ENCODE data around the gene SLC35G6.
"Not testable (repeated sequence)": the region's sequence is repeated elsewhere in the genome, so short reads cannot be mapped to it uniquely, and the experiment has no call there.

Gene SLC35G6

DNA sequence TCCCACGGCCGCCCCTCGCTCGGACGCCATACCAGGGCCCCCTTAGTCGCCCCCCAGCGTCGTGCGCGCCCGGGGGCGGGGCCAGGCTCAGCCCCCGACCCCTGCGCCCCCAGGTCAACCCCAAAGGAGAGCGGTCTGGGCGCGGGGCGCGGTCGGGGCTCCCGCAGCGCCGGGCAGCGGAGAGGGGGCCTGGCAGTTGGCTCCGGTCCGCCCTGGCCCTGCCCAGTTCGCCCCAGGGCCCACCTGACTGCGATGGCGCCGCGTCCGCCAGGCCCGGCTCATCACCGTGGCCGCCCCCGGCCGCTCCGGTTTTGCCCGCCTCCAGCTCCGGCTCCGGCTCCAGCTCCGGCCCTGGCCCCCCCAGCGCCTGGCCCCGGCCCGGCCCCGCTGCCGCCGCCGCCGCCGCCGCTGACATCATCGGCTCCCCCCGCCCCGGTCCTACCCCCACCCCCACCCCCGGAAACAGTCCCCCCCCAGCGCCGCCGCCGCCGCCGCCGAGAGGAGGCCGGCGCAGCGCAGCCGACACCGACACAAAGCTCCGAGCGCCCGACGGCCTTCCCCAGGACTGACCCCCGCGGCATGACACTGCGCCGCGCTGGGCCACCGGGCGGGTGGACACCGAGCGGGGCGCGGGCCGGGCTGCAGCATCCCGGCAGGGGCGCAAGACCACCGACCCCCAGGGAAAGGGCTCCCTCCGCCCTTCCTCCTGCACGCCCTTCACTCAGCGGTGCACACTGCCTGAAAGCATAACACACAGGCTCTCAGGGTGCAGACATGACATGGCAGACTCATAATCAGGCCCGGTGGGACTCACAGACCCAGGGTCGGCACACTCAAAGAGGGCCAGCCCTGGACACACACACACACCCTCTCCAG, 1.8 kb upstream of the SLC35G6 start, which contains the start of gene ZBTB4:
ZBTB4 (minus strand) TSS at position 419 of the 876 bp plus-strand sequence. CDS start 12,830 bp downstream, outside the sequence.
- DNase-seq, result peak; percentile 21

DNA sequence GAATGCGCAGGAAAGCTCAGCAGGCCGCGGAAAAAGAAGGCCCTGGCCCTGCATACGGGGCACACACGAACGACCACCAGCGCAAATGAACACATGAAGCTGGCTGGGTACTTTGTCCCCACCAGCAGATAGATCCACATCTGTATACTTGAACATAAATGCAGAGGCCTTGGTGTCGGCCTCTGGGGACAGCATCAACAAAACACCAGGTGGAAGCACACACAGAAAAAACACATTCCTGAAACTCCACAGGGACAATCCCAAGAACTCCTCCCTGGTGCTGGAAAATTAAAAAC, 1.2 kb upstream of the SLC35G6 start:
- DNase-seq, result no peak

DNA sequence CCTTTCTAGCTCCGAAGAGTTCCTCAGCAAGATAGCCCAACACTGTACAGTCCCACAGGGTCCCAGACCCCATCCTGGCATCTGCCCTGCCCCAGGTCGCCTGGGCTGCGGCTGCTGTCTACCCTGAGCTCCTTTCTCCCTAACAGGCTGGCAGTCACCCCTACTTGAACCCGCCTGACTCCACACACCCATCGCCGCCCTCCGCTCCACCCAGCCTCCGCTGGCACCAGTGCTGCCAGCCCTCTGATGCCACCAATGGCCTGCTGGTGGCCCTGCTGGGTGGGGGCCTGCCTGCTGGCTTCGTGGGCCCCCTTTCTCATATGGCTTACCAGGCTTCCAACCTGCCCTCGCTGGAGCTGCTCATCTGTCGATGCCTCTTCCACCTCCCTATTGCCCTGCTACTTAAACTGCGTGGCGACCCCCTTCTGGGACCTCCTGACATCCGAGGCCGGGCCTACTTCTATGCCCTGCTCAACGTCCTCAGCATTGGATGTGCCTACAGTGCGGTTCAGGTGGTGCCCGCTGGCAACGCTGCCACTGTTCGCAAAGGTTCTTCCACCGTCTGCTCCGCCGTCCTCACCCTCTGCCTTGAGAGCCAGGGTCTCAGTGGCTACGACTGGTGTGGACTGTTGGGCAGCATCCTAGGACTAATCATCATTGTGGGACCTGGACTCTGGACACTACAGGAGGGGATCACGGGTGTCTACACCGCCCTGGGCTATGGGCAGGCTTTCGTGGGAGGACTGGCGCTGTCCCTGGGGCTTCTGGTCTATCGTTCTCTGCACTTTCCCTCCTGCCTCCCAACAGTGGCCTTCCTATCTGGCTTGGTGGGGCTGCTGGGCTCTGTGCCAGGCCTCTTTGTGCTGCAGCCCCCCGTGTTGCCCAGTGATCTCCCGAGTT, 846 bp downstream of the SLC35G6 start:
- DNase-seq, result not testable (repeated sequence)

DNA sequence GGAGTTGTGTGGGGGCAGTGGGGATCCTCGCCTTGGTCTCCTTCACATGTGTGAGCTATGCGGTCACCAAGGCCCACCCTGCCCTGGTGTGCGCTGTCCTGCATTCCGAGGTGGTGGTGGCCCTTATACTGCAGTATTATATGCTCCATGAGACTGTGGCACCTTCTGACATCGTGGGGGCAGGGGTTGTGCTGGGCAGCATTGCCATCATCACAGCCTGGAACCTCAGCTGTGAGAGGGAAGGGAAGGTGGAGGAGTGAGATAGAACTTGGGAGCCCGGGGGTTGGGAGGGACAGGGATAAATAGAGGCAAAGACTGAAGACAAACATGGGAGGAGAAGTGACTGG, 1.5 kb downstream of the SLC35G6 start:
- not testable (repeated sequence) for DNase-seq

DNA sequence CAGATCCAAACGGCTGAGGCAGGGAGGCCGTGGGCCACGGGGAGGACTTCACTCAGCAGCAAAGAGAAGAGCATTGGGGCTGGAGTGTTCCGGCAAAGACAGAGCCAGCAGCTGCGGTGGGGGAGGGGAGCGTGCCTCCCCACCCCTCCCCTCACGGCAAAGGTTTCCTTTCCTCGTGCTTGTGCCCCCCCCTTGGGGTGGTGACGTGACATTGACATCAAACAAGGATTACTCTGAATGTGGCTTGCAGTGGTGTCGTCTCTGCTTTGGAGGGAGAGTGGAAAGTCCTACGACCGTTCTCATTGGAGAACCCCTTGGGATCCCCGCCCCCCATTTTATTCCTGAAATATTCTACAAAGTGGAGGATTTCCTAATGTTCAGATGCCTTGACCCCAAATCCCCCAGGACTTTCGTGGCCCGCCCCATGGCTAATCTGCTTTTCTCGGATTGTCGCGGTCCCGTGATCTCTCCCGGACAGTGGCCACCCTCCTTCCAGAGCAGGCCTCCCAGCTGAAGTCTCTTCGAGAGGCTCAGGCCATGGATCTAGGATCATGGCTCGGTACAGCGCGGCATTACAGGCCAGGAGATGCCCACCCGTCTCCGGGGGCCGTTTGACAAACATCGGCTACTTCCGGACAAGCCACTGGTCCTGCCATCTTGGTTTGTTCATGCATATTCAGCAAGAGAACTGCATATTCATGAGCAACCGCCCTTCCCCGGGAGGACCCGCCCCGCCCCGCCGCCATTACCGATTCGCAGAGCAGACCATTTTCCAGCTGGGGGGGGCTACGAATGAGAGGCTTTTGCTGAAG, 2.2 kb downstream of the SLC35G6 start:
- DNase-seq, result peak; percentile 87

DNA sequence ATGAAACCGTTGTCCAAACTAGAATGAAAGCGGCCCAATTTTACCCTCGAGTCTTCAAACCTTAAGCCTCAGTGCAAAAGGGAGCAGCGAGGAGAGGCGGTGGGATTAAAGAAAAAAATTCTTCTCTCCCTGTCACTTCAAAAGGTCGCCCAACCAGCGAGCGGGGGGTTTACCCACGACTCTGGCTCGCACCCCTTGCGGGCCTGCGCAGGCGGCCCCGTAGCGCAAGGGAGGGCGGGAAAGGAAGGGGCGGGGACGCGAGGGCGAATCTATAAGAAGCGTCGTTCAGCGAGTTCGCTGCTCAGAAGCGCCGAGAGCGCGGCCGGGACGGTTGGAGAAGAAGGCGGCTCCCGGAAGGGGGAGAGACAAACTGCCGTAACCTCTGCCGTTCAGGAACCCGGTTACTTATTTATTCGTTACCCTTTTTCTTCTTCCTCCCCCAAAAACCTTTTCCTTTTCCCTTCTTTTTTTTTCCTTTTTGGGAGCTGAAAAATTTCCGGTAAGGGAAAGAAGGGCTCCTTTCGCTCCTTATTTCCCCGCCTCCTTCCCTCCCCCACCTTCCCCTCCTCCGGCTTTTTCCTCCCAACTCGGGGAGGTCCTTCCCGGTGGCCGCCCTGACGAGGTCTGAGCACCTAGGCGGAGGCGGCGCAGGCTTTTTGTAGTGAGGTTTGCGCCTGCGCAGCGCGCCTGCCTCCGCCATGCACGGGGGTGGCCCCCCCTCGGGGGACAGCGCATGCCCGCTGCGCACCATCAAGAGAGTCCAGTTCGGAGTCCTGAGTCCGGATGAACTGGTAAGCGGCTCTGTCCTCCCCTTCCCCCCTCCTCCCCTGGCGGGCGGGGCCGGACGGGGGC, 3.0 kb downstream of the SLC35G6 start, which contains the start of gene POLR2A:
POLR2A (plus strand) TSS at position 300 of the 852 bp plus-strand sequence.
- peak; percentile 91 for DNase-seq

DNA sequence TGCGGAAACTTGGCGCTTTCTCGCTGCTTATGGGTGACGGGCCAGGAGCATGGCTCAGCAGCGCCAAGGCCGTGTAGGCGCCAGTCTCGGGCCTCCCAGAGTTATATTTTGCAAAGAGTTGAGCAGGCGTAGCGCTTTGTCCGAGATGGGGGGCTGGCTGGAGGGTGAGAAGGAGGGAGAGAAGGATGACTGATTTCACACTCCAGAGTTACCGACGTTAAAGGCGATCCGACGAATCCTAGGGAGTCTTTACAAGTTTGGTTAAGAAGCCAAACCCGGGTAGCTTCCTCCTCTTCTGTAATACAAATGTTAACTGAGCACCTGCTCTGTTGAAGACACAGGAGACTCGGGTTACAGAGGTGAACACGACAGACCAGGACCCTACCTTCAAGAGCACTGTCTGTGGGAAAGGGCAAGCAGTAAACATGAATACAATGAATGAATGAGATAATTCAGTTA, 3.7 kb downstream of the SLC35G6 start:
- DNase-seq, result no peak

DNA sequence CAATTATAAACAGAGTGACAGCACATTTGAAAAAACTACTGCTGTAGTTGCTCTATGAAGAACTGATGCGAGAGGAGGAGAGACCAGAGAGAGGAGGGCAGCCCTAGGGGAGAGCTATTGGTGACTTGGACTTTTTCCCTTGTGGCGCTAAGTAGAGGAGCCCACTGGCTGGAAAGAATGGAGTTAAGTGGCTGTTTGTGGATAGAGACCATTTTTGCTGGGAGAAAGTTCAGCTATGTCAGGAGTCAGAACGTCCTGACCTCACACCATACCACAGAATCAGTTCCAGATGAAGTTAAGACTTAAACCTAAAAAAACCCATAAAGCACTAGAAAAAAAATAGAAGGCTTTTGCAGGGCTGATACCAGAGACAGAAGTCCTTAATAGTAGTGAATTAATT, 4.9 kb downstream of the SLC35G6 start:
- DNase-seq, result no peak

DNA sequence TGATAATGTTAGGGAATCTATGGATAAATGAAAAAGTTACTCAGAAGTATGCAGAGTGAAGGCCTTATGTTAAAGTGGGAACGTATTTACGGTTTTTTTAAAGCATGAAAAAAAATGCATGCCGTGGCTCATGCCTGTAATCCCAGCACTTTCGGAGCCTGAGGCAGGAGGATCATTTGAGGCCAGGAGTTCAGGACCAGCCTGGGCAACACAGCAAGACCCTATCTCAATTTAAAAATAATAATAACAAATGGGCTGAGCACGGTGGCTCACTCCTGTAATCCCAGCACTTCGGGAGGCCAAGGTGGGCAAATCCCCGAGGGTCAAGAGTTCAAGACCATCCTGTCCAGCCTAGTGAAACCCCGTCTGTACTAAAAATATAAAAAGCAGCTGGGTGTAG, 8.9 kb downstream of the SLC35G6 start:
- no peak for DNase-seq

DNA sequence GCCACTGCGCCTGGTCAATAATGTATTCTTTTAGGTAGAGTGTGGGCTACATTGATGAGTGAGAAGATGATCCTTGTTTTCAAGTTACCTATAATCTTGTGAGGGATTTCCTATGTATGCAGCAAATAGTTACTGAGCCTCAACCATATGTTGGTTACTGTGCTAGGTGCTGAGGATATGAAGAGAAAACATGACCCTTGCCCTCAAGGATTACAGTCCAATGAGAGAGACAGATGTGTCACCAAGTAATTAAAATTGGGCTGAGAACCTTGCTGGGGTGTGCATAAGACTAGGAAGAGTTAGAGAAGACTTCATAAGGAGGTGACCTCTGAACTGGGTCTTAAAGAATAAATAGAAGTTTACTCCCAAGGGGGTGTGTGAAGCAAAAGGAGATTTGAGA, 10.3 kb downstream of the SLC35G6 start:
- DNase-seq, result no peak

DNA sequence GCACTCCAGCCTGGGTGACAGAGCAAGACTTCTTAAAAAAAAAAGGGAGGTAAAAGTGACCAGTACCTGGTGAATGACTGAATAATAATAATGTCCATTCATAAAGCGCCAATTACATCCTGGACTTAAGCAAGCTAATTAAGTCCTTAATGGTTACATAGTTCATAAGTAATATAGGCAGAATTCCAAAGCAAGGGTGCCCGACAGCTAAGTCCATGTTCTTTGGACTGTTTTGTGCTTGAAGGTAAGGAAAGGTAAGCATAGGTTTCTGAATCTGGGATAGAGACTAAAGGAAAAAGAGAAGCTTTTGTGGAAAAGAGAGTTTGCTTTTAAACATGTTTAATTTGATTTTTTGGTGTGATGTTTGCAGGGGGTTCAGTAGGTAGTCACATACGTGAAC, 12.7 kb downstream of the SLC35G6 start:
- DNase-seq, result no peak

DNA sequence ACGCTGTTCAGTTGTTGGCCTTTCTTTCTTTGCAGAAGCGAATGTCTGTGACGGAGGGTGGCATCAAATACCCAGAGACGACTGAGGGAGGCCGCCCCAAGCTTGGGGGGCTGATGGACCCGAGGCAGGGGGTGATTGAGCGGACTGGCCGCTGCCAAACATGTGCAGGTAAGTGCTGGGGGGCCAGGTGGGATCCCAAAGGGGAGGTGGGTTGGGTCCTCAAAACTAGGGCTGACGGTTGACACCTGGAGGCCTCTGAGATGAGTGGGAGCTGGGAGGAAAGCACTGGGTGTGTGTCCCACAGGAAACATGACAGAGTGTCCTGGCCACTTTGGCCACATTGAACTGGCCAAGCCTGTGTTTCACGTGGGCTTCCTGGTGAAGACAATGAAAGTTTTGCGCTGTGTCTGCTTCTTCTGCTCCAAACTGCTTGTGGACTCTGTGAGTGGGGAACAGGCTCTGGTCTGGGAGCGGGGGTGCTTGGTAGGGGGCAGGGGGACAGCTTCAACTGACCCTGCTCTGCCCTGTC, 14.7 kb downstream of the SLC35G6 start:
- no peak for DNase-seq

DNA sequence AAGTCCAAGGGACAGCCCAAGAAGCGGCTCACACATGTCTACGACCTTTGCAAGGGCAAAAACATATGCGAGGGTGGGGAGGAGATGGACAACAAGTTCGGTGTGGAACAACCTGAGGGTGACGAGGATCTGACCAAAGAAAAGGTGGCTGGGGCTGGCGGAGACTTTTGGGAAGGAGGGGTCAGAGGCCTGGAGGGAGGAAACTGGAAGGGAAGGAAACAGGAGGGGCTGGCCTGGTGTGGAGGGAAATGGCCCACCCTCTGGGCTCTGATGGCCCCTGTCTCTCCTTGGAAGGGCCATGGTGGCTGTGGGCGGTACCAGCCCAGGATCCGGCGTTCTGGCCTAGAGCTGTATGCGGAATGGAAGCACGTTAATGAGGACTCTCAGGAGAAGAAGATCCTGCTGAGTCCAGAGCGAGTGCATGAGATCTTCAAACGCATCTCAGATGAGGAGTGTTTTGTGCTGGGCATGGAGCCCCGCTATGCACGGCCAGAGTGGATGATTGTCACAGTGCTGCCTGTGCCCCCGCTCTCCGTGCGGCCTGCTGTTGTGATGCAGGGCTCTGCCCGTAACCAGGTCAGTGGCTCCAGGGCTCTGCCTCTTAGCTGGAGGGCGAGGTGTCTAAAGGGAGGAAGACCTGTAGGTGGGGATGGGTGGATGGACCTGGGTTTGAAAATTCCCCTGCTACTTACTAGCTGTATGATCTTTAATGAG, 15.4 kb downstream of the SLC35G6 start:
- DNase-seq, result no peak

DNA sequence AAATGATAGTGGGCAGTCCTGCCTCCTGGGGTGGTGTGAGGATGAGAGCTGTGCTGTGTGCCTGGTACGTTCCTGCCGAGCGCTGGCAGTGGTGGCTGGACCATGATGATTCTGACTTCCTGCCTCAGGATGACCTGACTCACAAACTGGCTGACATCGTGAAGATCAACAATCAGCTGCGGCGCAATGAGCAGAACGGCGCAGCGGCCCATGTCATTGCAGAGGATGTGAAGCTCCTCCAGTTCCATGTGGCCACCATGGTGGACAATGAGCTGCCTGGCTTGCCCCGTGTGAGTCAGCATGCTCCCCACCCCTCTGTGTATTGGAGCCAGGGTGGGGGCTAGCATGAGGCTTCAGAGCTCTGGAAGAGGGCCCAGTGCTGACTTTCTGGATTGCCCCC, 16.0 kb downstream of the SLC35G6 start:
- no peak for DNase-seq

DNA sequence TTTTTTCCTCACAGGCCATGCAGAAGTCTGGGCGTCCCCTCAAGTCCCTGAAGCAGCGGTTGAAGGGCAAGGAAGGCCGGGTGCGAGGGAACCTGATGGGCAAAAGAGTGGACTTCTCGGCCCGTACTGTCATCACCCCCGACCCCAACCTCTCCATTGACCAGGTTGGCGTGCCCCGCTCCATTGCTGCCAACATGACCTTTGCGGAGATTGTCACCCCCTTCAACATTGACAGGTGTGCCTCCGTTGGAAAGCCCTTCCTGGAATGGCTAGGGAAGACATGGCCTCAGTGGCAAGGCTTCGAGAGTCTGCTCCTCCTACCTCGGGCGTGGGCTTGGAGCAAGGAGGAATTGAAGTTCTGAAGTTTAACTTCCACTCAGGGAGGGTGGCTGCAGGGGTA, 16.4 kb downstream of the SLC35G6 start:
- no peak for DNase-seq

DNA sequence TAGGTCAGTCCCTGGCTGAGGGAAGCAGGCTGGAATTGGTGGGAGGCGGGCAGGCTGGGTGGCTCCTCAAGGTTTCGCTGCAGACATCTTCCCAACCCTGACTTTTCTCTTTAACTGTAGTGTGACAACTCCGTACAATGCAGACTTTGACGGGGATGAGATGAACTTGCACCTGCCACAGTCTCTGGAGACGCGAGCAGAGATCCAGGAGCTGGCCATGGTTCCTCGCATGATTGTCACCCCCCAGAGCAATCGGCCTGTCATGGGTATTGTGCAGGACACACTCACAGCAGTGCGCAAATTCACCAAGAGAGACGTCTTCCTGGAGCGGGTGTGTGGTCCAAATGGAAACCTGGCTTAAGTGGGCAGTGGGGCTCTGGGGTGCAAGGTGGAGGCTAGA, 17.9 kb downstream of the SLC35G6 start:
- DNase-seq, result no peak

DNA sequence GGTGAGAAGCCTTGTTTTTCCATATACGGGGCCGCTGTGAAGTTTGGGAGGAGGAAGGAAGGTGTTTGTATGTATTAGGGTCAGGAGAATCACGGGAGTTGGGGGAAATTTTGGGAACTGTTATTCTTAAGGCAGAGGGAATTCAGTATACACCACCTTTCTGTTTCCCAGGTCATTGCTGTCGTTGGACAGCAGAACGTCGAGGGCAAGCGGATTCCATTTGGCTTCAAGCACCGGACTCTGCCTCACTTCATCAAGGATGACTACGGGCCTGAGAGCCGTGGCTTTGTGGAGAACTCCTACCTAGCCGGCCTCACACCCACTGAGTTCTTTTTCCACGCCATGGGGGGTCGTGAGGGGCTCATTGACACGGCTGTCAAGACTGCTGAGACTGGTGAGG, 20.5 kb downstream of the SLC35G6 start:
- DNase-seq, result no peak

DNA sequence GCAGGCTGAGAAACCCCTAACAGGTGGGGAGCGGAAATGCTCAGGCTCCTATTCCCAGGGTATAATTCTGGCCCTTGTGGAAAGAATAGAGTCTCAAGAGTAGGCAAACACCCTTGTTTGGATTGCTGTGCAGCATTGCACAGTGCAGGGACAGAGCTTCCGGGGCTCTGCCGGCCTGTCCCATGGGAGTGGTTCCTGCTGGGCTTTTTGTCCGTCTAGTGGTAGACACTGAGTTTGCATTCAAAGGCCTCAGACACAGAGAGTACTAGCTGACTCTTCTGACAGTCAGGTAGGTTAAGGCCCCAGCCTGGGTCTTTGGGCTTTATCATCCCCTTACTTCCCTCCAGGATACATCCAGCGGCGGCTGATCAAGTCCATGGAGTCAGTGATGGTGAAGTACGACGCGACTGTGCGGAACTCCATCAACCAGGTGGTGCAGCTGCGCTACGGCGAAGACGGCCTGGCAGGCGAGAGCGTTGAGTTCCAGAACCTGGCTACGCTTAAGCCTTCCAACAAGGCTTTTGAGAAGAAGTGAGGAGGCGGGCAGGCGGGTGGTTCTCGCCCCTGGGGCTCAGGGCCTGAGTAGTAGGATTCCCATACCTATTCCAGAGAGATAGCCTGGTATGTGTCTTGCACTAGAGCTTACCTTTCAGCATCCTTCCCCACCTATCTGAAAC, 21.1 kb downstream of the SLC35G6 start:
- no peak for DNase-seq

DNA sequence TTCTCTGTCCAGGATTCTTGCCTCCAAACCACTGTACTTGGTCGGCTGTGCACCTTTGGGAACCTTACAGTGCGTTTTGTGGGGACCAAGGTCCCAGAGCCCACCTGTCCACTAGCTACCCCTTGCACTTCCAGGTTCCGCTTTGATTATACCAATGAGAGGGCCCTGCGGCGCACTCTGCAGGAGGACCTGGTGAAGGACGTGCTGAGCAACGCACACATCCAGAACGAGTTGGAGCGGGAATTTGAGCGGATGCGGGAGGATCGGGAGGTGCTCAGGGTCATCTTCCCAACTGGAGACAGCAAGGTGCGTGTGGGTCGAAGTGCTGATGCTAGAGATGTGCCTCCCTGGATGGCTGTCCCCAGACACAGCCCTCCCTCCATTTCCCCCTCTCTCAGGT, 21.7 kb downstream of the SLC35G6 start:
- no peak for DNase-seq

DNA sequence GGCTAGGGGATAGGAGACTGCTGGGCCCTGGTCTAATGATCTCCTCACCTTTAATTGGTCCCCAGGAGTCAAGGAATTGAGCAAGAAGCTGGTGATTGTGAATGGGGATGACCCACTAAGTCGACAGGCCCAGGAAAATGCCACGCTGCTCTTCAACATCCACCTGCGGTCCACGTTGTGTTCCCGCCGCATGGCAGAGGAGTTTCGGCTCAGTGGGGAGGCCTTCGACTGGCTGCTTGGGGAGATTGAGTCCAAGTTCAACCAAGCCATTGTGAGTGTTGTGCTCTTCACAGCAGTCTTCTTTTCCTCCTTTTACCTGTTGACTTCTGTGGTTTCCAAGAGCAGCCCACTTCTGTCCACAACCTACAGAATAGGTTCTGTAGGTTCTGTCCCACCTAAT, 22.3 kb downstream of the SLC35G6 start:
- DNase-seq, result no peak

DNA sequence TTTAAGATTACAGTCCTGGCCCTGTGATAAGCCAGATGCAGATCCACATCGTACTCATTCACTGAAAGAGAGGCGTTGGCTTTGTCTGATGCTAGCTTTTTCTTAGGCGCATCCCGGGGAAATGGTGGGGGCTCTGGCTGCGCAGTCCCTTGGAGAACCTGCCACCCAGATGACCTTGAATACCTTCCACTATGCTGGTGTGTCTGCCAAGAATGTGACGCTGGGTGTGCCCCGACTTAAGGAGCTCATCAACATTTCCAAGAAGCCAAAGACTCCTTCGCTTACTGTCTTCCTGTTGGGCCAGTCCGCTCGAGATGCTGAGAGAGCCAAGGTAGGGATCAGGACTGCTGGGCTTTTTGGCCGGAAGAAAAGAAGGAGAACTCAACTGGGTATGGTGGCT, 26.9 kb downstream of the SLC35G6 start:
- no peak for DNase-seq
